Stomach (tissue), 4 donors: Measurements from ENCODE around the gene SSH3.

Experiments used
- EP300 ChIP-seq: sonication (generic); formaldehyde crosslinking; IDR thresholded peaks from one replicate; pipeline ENCODE4 v1.6.1; 2017; ENCODE audit warnings: antibody characterized with exemption
- POLR2AphosphoS5 ChIP-seq, 3 donors: sonication (generic); formaldehyde crosslinking; IDR thresholded peaks; one replicate each; pipeline ENCODE4 v1.6.1; 2016; ENCODE audit warnings: antibody characterized with exemption in 3 of 3

- TF ChIP-seq POLR2AphosphoS5 (IDR thresholded peaks at IDR 0.05): no peak
- no peak for TF ChIP-seq EP300
These were observed 46.7 kb downstream of the SSH3 start for GRCh38 chr11:67349928-67350465.
